Gastroesophageal sphincter (tissue), 4 donors: Measurements from ENCODE around the gene MMP7. TPM values are rescaled to one million over a fixed set of nuclear protein-coding genes. Genes with fewer than 3 reads are reported as not detected.

Experiments
- ATAC-seq: fragments of 150-250 bp; one replicate; pipeline ENCODE4 v1.9.1; 2016; ENCODE audit warnings: mild to moderate bottlenecking, moderate library complexity
- H3K27ac ChIP-seq, 4 donors: fragments of 200-600 bp; sonication (generic) in 3 of 4; 1 replicate in 3 of 4; 2 replicates in 1 of 4; pipeline ENCODE4 v1.5.1; 2016 to 2019
- H3K27me3 ChIP-seq: fragments of 200-600 bp; sonication (generic); one replicate; pipeline ENCODE4 v1.5.1; 2019
- H3K36me3 ChIP-seq, 2 donors: fragments of 200-600 bp; sonication (generic); one replicate each; pipeline ENCODE4 v1.5.1; 2019; ENCODE audit warnings: control low read depth in 1 of 2
- H3K4me1 ChIP-seq, 3 donors: fragments of 200-600 bp; sonication (generic); 1 replicate in 2 of 3; 2 replicates in 1 of 3; pipeline ENCODE4 v1.5.1; 2016 to 2019; ENCODE audit warnings: control low read depth in 2 of 3
- H3K4me3 ChIP-seq, 2 donors: fragments of 200-600 bp; sonication (generic); one replicate each; pipeline ENCODE4 v1.5.1; 2019; ENCODE audit warnings: mild to moderate bottlenecking in 1 of 2, moderate library complexity in 1 of 2
- H3K9me3 ChIP-seq, 3 donors: fragments of 200-600 bp; sonication (generic); one replicate each; pipeline ENCODE4 v1.5.1; 2017 to 2019; ENCODE audit warnings: control low read depth in 2 of 3
- CTCF ChIP-seq, 4 experiments: fragments of 200-600 bp in 2 of 4; fragments of 450-650 bp in 2 of 4; sonication (generic) in 1 of 4; IDR thresholded peaks; one replicate each; pipeline ENCODE4 v1.5.1; 2017 to 2019; ENCODE audit warnings: antibody characterized with exemption in 4 of 4, mild to moderate bottlenecking in 2 of 4, moderate library complexity in 2 of 4
- EP300 ChIP-seq: sonication (generic); formaldehyde crosslinking; IDR thresholded peaks from one replicate; pipeline ENCODE4 v1.6.1; 2017; ENCODE audit warnings: antibody characterized with exemption, mild to moderate bottlenecking
- POLR2A ChIP-seq, 2 donors: fragments of 450-650 bp; IDR thresholded peaks; one replicate each; pipeline ENCODE4 v1.6.1; 2017; ENCODE audit warnings: antibody characterized with exemption in 2 of 2, mild to moderate bottlenecking in 2 of 2, moderate library complexity in 1 of 2
- POLR2AphosphoS5 ChIP-seq: sonication (generic); formaldehyde crosslinking; IDR thresholded peaks from one replicate; pipeline ENCODE4 v1.6.1; 2017; ENCODE audit warnings: antibody characterized with exemption
- WGBS, 2 donors: methylation state at CpG; one replicate each; pipeline ENCODE4 v1.1.5; 2018; ENCODE audit warnings: low coverage in 1 of 2; 5-methylcytosine and 5-hydroxymethylcytosine counted together
- total RNA-seq, 4 donors: library from RNA; depleted of rRNA; stranded (reverse); fragments of >200 nt; gene quantifications; one replicate each; pipeline ENCODE4 v1.1.0, GENCODE V29; 2016

Gene MMP7
- total RNA-seq, 4 donors from 2014 or later: 36.7 TPM; not detected in 3

- Histone ChIP-seq H3K27me3 (no peaks in the 10 kb centered on the region), H3K9me3 (no peaks in the 10 kb centered on the region), H3K4me3 (no peak overlapping the region), H3K4me1 (no peaks in the 10 kb centered on the region), H3K27ac (no peak overlapping the region), H3K36me3 (no peaks in the 10 kb centered on the region)
- ATAC-seq: no peak
- 13 to 27% methylated on average over 2 of the region's 2 CpGs for WGBS, 2 donors
- TF ChIP-seq POLR2A (IDR thresholded peaks at IDR 0.05): no peak
- no peak for TF ChIP-seq CTCF (IDR thresholded peaks at IDR 0.05)
- TF ChIP-seq EP300: no peak
- TF ChIP-seq POLR2AphosphoS5: no peak
These were observed 43.3 kb upstream of the MMP7 start for GRCh38 chr11:102573851-102574250.

GRCh38 chr11:102572554-102573220 lies 42.1 kb upstream of the MMP7 start:
- 76 to 100% methylated on average over 2 of the region's 2 CpGs for WGBS, 2 donors
- Histone ChIP-seq H3K36me3 (no peaks in the 10 kb centered on the region), H3K9me3 (no peaks in the 10 kb centered on the region), H3K27ac (no peak overlapping the region), H3K4me1 (no peaks in the 10 kb centered on the region), H3K4me3 (no peak overlapping the region), H3K27me3 (no peaks in the 10 kb centered on the region)
- TF ChIP-seq EP300 (no peak), POLR2AphosphoS5 (no peak), CTCF (IDR thresholded peaks at IDR 0.05) (no peak), POLR2A (IDR thresholded peaks at IDR 0.05) (no peak)
- ATAC-seq: no peak

GRCh38 chr11:102568851-102569250 lies 38.3 kb upstream of the MMP7 start:
- Histone ChIP-seq H3K9me3 (peaks cover 0 to 4% (median 0%) of the 10 kb centered on the region in 3 donors), H3K4me1 (no peaks in the 10 kb centered on the region), H3K27me3 (no peaks in the 10 kb centered on the region), H3K27ac (no peak overlapping the region), H3K36me3 (no peaks in the 10 kb centered on the region), H3K4me3 (no peak overlapping the region)
- WGBS, 2 donors: 57 to 100% methylated on average over 1 of the region's 3 CpGs
- no peak for ATAC-seq
- TF ChIP-seq EP300 (no peak), CTCF (IDR thresholded peaks at IDR 0.05) (no peak), POLR2A (IDR thresholded peaks at IDR 0.05) (no peak), POLR2AphosphoS5 (no peak)

- TF ChIP-seq CTCF (IDR thresholded peaks at IDR 0.05) (no peak), POLR2A (IDR thresholded peaks at IDR 0.05) (no peak), EP300 (no peak), POLR2AphosphoS5 (no peak)
- no peak for ATAC-seq
These were observed 35.6 kb upstream of the MMP7 start for GRCh38 chr11:102566112-102566511.

DNA sequence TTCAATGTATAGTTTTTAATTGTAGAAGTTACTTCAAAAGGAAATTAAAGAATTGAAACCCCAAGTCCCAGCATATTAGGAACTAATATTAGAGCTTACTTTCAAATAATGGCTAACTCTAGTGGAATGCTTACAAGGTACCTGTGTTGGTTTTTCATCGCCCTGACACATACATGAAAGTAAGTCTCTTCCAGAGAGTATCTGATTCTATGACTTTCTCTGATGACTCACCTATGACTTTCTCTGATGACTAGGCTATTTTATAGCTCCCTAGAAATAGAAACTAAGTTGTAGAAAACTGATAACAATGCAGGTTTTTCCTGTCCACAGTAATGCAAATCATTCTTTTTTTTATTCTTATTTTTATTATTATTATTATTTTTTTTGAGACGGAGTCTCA lies 33.6 kb upstream of the MMP7 start:
- Histone ChIP-seq H3K36me3 (no peaks in the 10 kb centered on the region), H3K4me3 (no peak overlapping the region), H3K27me3 (no peaks in the 10 kb centered on the region), H3K9me3 (peaks cover 0 to 4% (median 0%) of the 10 kb centered on the region in 3 donors), H3K4me1 (peaks cover 0 to 17% (median 0%) of the 10 kb centered on the region in 3 donors), H3K27ac (no peak overlapping the region)
- 68 to 80% methylated on average over 1 to 2 of the region's 2 CpGs for WGBS, 2 donors
- TF ChIP-seq POLR2AphosphoS5: no peak
- no peak for TF ChIP-seq EP300
- no peak for TF ChIP-seq POLR2A (IDR thresholded peaks at IDR 0.05)
- TF ChIP-seq CTCF (IDR thresholded peaks at IDR 0.05): no peak
- ATAC-seq: no peak

More at GRCh38 chr11:102566112-102566511, 35.6 kb upstream of the MMP7 start:
- Histone ChIP-seq H3K4me3 (no peak overlapping the region), H3K4me1 (peaks cover 0 to 6% (median 0%) of the 10 kb centered on the region in 3 donors), H3K27ac (no peak overlapping the region), H3K27me3 (no peaks in the 10 kb centered on the region), H3K36me3 (no peaks in the 10 kb centered on the region), H3K9me3 (peaks cover 0 to 4% (median 0%) of the 10 kb centered on the region in 3 donors)
- WGBS, 2 donors: 62 to 100% methylated on average over 1 of the region's 1 CpG
